Epithelial cell of proximal tubule (primary cell): ENCODE data around the gene CAGE1. TPM values are rescaled to one million over a fixed set of nuclear protein-coding genes. Genes with fewer than 3 reads are reported as not detected.
"Not testable (repeated sequence)": the region's sequence is repeated elsewhere in the genome, so short reads cannot be mapped to it uniquely, and the experiment has no call there.

Experiments
- DNase-seq: peaks from one replicate; pipeline ENCODE4 v3.0.0-alpha.2; 2011; ENCODE audit warnings: low read depth
- H3K4me3 ChIP-seq: 2 replicates; pipeline ENCODE4 v1.5.1; 2011; ENCODE audit warnings: low read depth, mild to moderate bottlenecking, low read length
- total RNA-seq: library from RNA; depleted of rRNA; stranded (reverse); fragments of >200 nt; gene quantifications from 2 replicates; pipeline ENCODE4 v1.2.3, GENCODE V29; 2015
- TF ChIP-seq, protein P1 (sequence below): conservative IDR thresholded peaks from 2 replicates; pipeline ENCODE4 v1.5.1; 2012; ENCODE audit warnings: low read depth, mild to moderate bottlenecking, low read length

CAGE1 gene
- total RNA-seq, 1 donor from 2014 or later, result not detected

DNA sequence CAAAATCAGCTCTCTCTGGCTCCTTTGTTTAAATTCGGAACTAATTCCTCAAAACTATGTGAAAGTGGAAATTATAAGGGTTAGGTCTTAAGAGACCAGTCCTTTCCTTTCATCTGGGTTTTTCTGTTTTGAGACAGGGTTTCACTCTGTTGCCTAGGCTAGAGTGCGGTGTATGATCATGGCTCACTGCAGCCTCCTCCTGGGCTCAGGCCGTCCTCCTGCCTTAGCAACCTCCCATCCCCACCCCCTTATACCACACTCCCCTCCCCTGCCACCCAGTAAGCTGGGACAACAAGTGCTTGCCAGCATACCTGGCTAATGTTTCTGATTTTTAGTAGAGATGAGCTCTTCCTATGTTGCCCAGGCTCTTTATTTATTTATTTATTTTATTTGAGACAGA, 63.8 kb downstream of the CAGE1 start:
- no peak overlapping the region for H3K4me3 ChIP-seq
- TF ChIP-seq, protein P1, sequence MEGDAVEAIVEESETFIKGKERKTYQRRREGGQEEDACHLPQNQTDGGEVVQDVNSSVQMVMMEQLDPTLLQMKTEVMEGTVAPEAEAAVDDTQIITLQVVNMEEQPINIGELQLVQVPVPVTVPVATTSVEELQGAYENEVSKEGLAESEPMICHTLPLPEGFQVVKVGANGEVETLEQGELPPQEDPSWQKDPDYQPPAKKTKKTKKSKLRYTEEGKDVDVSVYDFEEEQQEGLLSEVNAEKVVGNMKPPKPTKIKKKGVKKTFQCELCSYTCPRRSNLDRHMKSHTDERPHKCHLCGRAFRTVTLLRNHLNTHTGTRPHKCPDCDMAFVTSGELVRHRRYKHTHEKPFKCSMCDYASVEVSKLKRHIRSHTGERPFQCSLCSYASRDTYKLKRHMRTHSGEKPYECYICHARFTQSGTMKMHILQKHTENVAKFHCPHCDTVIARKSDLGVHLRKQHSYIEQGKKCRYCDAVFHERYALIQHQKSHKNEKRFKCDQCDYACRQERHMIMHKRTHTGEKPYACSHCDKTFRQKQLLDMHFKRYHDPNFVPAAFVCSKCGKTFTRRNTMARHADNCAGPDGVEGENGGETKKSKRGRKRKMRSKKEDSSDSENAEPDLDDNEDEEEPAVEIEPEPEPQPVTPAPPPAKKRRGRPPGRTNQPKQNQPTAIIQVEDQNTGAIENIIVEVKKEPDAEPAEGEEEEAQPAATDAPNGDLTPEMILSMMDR, result no peak
- no peak for DNase-seq

DNA sequence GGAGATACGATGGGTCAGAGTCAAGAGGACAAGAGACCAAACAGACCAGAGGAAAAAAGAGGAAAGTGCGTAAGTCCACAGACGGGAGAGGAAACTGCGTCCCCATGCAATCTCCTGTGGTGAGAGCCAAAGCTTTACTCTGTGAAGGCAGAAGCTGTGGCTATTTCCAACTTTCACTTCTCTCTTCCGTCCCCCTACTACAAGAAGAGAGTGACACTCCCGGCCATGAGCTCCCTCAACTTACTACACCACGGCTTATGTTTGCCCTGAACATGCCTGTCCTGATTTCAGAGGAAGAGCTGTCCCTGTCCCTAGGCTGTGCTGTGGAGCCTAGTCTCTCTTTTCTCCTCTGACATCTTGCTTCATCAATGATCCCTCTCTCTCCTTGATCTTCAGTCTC, 65.0 kb downstream of the CAGE1 start:
- TF ChIP-seq, protein P1, result no peak
- no peak overlapping the region for H3K4me3 ChIP-seq
- DNase-seq, result no peak

DNA sequence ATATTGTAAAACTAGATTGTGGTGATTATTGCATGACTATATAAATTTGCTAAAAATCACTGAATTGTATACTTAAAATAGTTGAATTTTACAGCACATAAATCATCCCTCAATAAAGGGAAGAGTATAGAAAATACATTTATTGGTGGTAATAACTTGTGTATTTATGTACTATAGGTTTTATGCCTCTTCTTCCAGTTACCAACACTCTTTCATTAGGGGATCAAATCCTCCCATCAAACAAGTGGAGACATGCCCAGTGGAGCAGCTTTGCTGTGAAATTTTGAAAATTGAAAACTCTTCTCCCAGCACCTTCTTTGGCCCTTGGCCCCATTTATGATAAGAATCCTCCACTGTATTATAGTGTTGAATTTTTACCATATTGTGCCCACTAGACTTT, 66.5 kb downstream of the CAGE1 start:
- DNase-seq, result no peak
- no peak overlapping the region for H3K4me3 ChIP-seq
- TF ChIP-seq, protein P1, result no peak

DNA sequence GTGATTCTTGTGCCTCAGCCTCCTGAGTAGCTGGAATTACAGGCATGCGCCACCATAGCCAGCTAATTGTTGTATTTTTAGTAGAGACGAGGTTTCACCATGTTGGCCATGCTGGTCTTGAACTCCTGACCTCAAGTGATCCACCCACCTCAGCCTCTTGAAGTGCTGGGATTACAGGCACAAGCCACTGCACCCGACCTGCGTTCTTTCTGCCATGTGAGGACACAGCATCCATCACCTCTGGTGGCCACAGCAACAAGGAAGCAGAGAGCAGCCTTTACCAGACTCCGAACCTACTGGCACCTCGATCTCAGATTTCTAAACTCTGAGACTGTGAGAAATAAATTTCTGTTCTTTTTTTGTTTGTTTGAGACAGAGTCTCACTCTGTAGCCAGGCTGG, 67.7 kb downstream of the CAGE1 start:
- not testable (repeated sequence) for H3K4me3 ChIP-seq, DNase-seq

DNA sequence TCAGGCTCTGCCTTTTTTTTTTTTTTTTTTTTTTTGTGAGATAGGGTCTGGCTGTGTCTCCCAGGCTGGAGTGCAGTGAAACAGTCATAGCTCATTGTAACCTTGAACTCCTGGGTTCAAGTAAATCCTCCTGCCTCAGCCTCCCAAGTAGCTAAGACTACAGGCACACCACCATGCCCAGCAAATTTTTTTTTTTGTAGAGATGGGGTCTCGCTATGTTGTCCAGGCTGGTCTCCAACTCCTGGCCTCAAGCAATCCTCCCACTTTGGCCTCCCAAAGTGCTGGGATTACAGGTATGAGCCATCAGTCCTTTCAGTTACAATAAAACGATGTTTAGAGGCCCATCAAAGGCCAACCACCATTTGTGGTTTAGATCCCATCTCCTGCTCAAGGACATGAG, 70.1 kb downstream of the CAGE1 start:
- H3K4me3 ChIP-seq, DNase-seq: not testable (repeated sequence)

DNA sequence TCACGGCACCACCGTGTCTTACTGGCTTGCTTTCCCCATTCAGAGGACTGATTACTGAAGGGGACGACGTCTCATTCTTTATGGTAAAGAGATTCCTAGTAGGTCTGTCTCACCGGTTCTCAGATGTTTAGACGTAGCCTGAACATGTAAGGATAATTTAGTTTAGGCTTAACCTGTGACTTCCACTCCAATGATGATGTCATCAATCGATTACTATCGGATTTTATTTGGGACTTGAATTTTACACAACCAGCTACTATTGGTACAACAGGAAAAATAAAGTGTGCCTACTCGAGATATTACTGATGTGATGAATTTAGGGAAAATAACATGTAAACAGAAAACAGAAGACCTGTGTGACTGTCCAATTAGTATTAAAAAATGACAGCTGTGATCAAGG, 72.0 kb downstream of the CAGE1 start:
- no peak overlapping the region for H3K4me3 ChIP-seq
- TF ChIP-seq, protein P1, result no peak
- no peak for DNase-seq

DNA sequence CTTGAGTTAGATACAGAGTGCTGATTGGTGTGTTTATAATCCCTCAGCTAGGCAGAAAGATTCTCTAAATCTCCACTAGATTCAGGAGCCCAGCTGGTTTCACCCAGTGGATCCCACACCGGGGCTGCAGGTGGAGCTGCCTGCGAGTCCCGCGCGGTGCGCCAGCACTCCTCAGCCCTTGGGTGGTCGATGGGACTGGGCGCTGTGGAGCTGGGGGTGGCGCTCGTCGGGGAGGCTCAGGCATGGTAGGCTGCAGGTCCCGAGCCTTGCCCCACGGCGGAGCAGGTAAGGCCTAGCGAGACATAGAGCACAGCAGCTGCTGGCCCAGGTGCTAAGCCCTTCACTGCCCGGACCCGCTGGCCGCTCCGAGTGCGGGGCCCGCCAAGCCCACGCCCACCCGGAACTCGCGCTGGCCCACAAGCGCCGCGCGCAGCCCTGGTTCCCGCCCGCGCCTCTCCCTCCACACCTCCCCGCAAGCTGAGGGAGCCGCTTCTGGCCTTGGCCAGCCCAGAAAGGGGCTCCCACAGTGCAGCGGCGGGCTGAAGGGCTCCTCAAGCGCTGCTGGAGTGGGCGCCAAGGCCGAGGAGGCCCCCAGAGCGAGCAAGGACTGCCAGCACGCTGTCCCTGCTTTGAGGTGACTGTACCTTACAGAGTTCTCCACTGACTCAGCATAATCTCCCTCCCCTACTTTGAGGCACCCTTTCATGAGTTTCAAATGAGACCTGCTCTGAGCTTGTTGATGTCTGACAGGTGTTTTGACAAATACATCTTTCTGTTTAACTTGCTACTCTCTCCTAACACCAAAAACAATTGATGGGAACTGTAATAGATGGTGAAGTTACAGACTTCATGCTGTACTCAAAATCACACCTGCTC, 72.6 kb downstream of the CAGE1 start:
- H3K4me3 ChIP-seq, result no peak overlapping the region
- TF ChIP-seq, protein P1, result no peak
- DNase-seq, result no peak

DNA sequence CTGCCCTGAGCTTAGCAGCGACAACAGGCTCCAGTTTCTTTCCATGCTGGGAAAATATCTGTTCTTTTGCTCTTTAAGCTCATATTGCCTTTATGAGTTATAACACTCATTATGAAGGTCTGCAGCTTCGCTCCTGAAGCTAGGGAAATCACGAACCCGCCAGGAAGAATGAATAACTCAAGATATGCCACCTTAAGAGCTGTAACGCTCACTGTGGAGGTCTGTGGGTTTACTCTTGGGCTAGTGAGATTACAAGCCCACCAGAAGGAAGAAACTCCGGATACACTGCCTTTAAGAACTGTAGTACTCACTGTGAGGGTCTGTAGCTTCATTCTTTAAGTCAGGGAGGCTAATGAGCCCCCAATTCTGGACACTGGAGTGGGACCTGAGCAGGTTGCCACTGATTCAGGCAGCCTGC, 73.6 kb downstream of the CAGE1 start:
- H3K4me3 ChIP-seq, result no peak overlapping the region
- DNase-seq, result no peak
- TF ChIP-seq, protein P1, result no peak

DNA sequence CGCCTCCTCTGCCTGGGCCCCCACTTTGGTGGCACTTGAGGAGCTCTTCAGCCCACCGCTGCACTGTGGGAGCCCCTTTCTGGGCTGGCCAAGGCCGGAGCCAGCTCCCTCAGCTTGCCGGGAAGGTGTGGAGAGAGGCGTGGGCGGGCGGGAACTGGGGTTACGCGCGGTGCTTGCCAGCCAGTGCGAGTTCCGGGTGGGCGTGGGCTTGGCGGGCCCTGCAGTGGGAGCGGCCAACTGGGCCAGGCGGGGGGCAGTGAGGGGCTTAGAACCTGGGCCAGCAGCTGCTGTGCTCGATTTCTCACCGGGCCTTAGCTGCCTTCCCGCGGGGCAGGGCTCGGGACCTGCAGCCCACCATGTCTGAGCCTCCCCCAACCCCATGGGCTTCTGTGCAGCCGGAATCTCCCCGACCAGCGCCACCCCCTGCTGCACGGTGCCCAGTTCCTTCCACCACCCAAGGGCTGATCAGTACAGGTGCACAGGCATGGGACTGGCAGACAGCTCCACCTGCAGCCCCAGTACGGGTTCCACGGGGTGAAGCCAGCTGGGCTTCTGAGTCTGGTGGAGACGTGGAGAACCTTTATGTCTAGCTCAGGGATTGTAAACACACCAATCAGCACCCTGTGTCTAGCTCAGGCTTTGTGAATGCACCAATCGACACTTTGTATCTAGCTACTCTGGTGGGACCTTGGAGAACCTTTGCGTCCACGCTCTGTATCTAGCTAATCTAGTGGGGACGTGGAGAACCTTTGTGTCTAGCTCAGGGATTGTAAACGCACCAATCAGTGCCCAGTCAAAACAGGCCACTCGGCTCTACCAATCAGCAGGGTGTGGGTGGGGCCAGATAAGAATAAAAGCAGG, 74.2 kb downstream of the CAGE1 start:
- not testable (repeated sequence) for H3K4me3 ChIP-seq, DNase-seq
